Astrocyte (in vitro differentiated cells and primary cell): ENCODE measurements around the gene PRKAA2. TPM values are rescaled to one million over a fixed set of nuclear protein-coding genes. Genes with fewer than 3 reads are reported as not detected.

ENCODE experiments used
- DNase-seq: peaks from one replicate; pipeline ENCODE4 v3.0.0-alpha.2; 2010; ENCODE audit warnings: low read depth
- FAIRE-seq: peaks from 2 replicates; lab custom pipeline; 2011; peaks lifted over from hg19 to GRCh38; lab: Jason Lieb, UNC
- H2AFZ ChIP-seq: 2 replicates; pipeline ENCODE4 v1.6.0; 2012; ENCODE audit warnings: low read depth, low read length, inconsistent platforms
- H3K27ac ChIP-seq: 2 replicates; pipeline ENCODE4 v1.5.1; 2011; ENCODE audit warnings: low read depth, low read length, inconsistent platforms
- H3K27me3 ChIP-seq: 2 replicates; pipeline ENCODE4 v1.6.0; 2011; ENCODE audit warnings: low read length, inconsistent platforms; ENCODE audit not compliant: insufficient read depth
- H3K36me3 ChIP-seq: 2 replicates; pipeline ENCODE4 v1.5.1; 2011; ENCODE audit warnings: low read length, inconsistent platforms; ENCODE audit not compliant: insufficient read depth
- H3K4me1 ChIP-seq: 2 replicates; pipeline ENCODE4 v1.5.1; 2011; ENCODE audit warnings: low read length, inconsistent platforms; ENCODE audit not compliant: insufficient read depth
- H3K4me2 ChIP-seq: 2 replicates; pipeline ENCODE4 v1.6.0; 2012; ENCODE audit warnings: low read length, inconsistent platforms
- H3K4me3 ChIP-seq: 2 replicates; pipeline ENCODE4 v1.5.1; 2011; ENCODE audit warnings: low read depth, mild to moderate bottlenecking, low read length, inconsistent platforms; ENCODE audit not compliant: insufficient read depth
- H3K79me2 ChIP-seq: 2 replicates; pipeline ENCODE4 v1.6.0; 2012; ENCODE audit warnings: mild to moderate bottlenecking, low read length, inconsistent platforms; ENCODE audit not compliant: insufficient read depth
- H3K9ac ChIP-seq: 2 replicates; pipeline ENCODE4 v1.6.0; 2012; ENCODE audit warnings: mild to moderate bottlenecking, low read length, inconsistent platforms
- H3K9me3 ChIP-seq: 2 replicates; pipeline ENCODE4 v1.5.1; 2012; ENCODE audit warnings: low read depth, mild to moderate bottlenecking, low read length, inconsistent platforms; ENCODE audit not compliant: insufficient read depth
- H4K20me1 ChIP-seq: 2 replicates; pipeline ENCODE4 v1.6.0; 2012; ENCODE audit warnings: low read length, inconsistent platforms; ENCODE audit not compliant: insufficient read depth
- H3K27ac Mint-ChIP-seq: one replicate; pipeline ENCODE4 v1.8.0; 2021; ENCODE audit warnings: mild to moderate bottlenecking, mixed read lengths; ENCODE audit not compliant: unreplicated experiment
- H3K27me3 Mint-ChIP-seq: one replicate; pipeline ENCODE4 v1.8.0; 2021; ENCODE audit warnings: low read depth, mixed read lengths; ENCODE audit not compliant: unreplicated experiment
- H3K36me3 Mint-ChIP-seq: one replicate; pipeline ENCODE4 v1.8.0; 2021; ENCODE audit warnings: low read depth, mixed read lengths; ENCODE audit not compliant: unreplicated experiment
- H3K4me1 Mint-ChIP-seq: one replicate; pipeline ENCODE4 v1.8.0; 2021; ENCODE audit warnings: low read depth, mixed read lengths; ENCODE audit not compliant: unreplicated experiment
- H3K4me3 Mint-ChIP-seq: one replicate; pipeline ENCODE4 v1.8.0; 2021; ENCODE audit warnings: mild to moderate bottlenecking, moderate library complexity, mixed read lengths; ENCODE audit not compliant: unreplicated experiment
- H3K9me3 Mint-ChIP-seq: one replicate; pipeline ENCODE4 v1.8.0; 2021; ENCODE audit warnings: mild to moderate bottlenecking, mixed read lengths; ENCODE audit not compliant: unreplicated experiment
- EZH2 ChIP-seq: IDR thresholded peaks from 2 replicates; pipeline ENCODE4 v1.6.1; 2012; ENCODE audit warnings: mild to moderate bottlenecking, low read length, inconsistent platforms; ENCODE audit not compliant: insufficient read depth
- total RNA-seq: library from RNA; stranded (reverse); gene quantifications from 2 replicates; pipeline ENCODE4 v1.2.1, GENCODE V29; 2021
- TF ChIP-seq, protein P1 (sequence below): IDR thresholded peaks from 2 replicates; pipeline ENCODE4 v1.5.1; 2011; ENCODE audit warnings: low read depth, mild to moderate bottlenecking, inconsistent platforms, low read length, moderate library complexity; ENCODE audit not compliant: insufficient read depth

The PRKAA2 gene
- total RNA-seq, 1 donor from 2014 or later = 2.4 TPM

DNA sequence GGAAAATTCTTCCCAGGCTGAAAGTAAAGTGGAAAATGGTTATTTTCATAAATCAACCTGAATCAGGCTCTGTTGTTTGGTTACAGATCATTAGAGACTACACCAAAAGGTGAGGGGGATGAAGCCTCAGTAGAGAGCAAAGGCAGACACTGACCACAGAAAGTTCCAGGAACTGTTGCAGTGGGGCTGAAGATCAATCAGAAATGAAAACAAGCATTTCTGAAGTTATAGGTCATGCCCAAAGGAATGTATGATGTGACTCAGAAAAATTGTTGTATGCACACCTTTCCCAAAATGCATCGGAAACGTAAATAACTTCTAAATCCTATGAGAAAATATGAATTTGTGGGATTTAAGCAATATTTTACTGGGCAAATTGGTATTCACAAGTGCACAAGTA lies 110.8 kb downstream of the PRKAA2 start:
- DNase-seq (no peak), FAIRE-seq (no peak)
- no peaks in the 10 kb centered on the region for H3K9me3 ChIP-seq
- no peak overlapping the region for H3K4me3 ChIP-seq
- no peaks in the 10 kb centered on the region for H4K20me1 ChIP-seq
- Mint-ChIP-seq H3K27me3 (no peaks in the 10 kb centered on the region), H3K9me3 (no peaks in the 10 kb centered on the region), H3K4me3 (no peak overlapping the region), H3K27ac (peak overlapping the region; percentile 30), H3K4me1 (peaks cover 13% of the 10 kb centered on the region), H3K36me3 (no peaks in the 10 kb centered on the region)
- no peak overlapping the region for H3K9ac ChIP-seq
- no peaks in the 10 kb centered on the region for H3K4me1 ChIP-seq
- TF ChIP-seq, protein P1, sequence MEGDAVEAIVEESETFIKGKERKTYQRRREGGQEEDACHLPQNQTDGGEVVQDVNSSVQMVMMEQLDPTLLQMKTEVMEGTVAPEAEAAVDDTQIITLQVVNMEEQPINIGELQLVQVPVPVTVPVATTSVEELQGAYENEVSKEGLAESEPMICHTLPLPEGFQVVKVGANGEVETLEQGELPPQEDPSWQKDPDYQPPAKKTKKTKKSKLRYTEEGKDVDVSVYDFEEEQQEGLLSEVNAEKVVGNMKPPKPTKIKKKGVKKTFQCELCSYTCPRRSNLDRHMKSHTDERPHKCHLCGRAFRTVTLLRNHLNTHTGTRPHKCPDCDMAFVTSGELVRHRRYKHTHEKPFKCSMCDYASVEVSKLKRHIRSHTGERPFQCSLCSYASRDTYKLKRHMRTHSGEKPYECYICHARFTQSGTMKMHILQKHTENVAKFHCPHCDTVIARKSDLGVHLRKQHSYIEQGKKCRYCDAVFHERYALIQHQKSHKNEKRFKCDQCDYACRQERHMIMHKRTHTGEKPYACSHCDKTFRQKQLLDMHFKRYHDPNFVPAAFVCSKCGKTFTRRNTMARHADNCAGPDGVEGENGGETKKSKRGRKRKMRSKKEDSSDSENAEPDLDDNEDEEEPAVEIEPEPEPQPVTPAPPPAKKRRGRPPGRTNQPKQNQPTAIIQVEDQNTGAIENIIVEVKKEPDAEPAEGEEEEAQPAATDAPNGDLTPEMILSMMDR = no peak
- TF ChIP-seq EZH2 = no peak
- H3K36me3 ChIP-seq = no peaks in the 10 kb centered on the region
- H3K27ac ChIP-seq = no peak overlapping the region
- H3K4me2 ChIP-seq = no peak overlapping the region
- H2AFZ ChIP-seq = no peak overlapping the region
- H3K27me3 ChIP-seq = no peaks in the 10 kb centered on the region
- H3K79me2 ChIP-seq = no peaks in the 10 kb centered on the region

- no peaks in the 10 kb centered on the region for H3K36me3 Mint-ChIP-seq
- no peaks in the 10 kb centered on the region for H3K9me3 ChIP-seq
- no peaks in the 10 kb centered on the region for H3K27me3 ChIP-seq
- H3K4me1 ChIP-seq = no peaks in the 10 kb centered on the region
- H3K79me2 ChIP-seq = no peaks in the 10 kb centered on the region
- H2AFZ ChIP-seq = no peak overlapping the region
- no peaks in the 10 kb centered on the region for H3K36me3 ChIP-seq
- DNase-seq (no peak), FAIRE-seq (no peak)
- no peak for TF ChIP-seq EZH2
- TF ChIP-seq, protein P1 = no peak
- H3K27ac Mint-ChIP-seq = no peak overlapping the region
- H3K4me2 ChIP-seq = no peak overlapping the region
- no peaks in the 10 kb centered on the region for H3K9me3 Mint-ChIP-seq
- no peaks in the 10 kb centered on the region for H4K20me1 ChIP-seq
- no peak overlapping the region for H3K4me3 ChIP-seq
- peaks cover 2% of the 10 kb centered on the region for H3K27me3 Mint-ChIP-seq
- no peak overlapping the region for H3K9ac ChIP-seq
- no peak overlapping the region for H3K27ac ChIP-seq
- peaks cover 13% of the 10 kb centered on the region for H3K4me1 Mint-ChIP-seq
- no peak overlapping the region for H3K4me3 Mint-ChIP-seq
Measured at GRCh38 chr1:56758135-56758534, 113.0 kb downstream of the PRKAA2 start.

DNA sequence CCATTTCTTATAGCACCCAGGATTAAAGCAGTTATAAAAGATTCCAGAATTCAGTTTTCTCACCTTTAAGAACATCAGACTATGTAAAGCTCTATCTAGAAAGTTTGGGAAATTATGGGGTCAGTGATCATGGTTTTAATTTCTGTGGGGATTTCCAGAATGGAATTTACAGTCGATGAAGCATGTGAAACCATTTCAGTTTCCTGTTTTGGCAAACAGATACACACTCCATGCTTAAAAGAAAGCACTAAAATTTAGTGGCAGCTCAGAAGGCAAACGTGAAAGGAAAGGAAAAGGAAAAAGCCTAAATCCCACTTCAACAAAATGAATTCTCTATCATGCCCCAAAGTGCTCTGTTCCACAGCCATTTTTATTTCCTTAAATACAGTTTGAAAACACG lies 113.7 kb downstream of the PRKAA2 start:
- H3K27me3 Mint-ChIP-seq = peaks cover 2% of the 10 kb centered on the region
- no peak overlapping the region for H3K4me3 Mint-ChIP-seq
- Histone ChIP-seq H3K27me3 (no peaks in the 10 kb centered on the region), H3K27ac (no peak overlapping the region), H3K36me3 (no peaks in the 10 kb centered on the region), H3K79me2 (no peaks in the 10 kb centered on the region), H3K4me3 (no peak overlapping the region), H3K4me2 (no peak overlapping the region), H3K9ac (no peak overlapping the region), H3K9me3 (no peaks in the 10 kb centered on the region), H4K20me1 (no peaks in the 10 kb centered on the region), H2AFZ (no peak overlapping the region), H3K4me1 (no peaks in the 10 kb centered on the region)
- FAIRE-seq (no peak), DNase-seq (no peak)
- TF ChIP-seq, protein P1 = no peak
- no peak for TF ChIP-seq EZH2
- no peaks in the 10 kb centered on the region for H3K9me3 Mint-ChIP-seq
- H3K4me1 Mint-ChIP-seq = peaks cover 13% of the 10 kb centered on the region
- no peaks in the 10 kb centered on the region for H3K36me3 Mint-ChIP-seq
- no peak overlapping the region for H3K27ac Mint-ChIP-seq

Other genes with a start within 250 kb of the PRKAA2 start
- 1.2 and 2.2 TPM in 2 replicates for gene PLPP3, start 65.8 kb upstream of the PRKAA2 start, total RNA-seq
- 0.14 and 0.26 TPM in 2 replicates for gene FYB2, start 174.1 kb downstream of the PRKAA2 start, total RNA-seq
- not detected in 2 replicates for gene C8A, start 209.5 kb downstream of the PRKAA2 start, total RNA-seq